Measurements from ENCODE around the gene CELF4. TPM values are rescaled to one million over a fixed set of nuclear protein-coding genes. Genes with fewer than 3 reads are reported as not detected.

The CELF4 gene
- polyA plus RNA-seq, 1 donor (not counting 4 experiments of a cell fraction or from before 2014, with no cell fraction given): not detected

- Histone ChIP-seq H3K4me3 (ENCODE audit: control insufficient read depth in 2 of 3, extremely low read depth in 1 of 3, insufficient read depth in 2 of 3, low read depth in 1 of 3, low read length in 3 of 3) (no peak overlapping the region), H4K20me1 (ENCODE audit: control insufficient read depth, extremely low read depth, insufficient read depth, low read length) (no peaks in the 10 kb centered on the region), H3K4me2 (ENCODE audit: control insufficient read depth, extremely low read depth, insufficient read depth, low read depth, low read length) (peak overlapping the region; percentile 32), H3K27me3 (ENCODE audit: control insufficient read depth, extremely low read depth, insufficient read depth, low read length) (peaks cover 26% of the 10 kb centered on the region), H2AFZ (ENCODE audit: control insufficient read depth, low read length) (no peak overlapping the region), H3K9me1 (ENCODE audit: control insufficient read depth, extremely low read depth, insufficient read depth, low read length) (no peaks in the 10 kb centered on the region), H3K9ac (ENCODE audit: control insufficient read depth, extremely low read depth, insufficient read depth, low read length) (no peak overlapping the region), H3K36me3 (ENCODE audit: control insufficient read depth in 2 of 2, extremely low read depth in 1 of 2, insufficient read depth in 2 of 2, low read length in 2 of 2) (no peaks in the 10 kb centered on the region), H3K9me3 (ENCODE audit: control insufficient read depth, low read depth, low read length) (peaks cover 8% of the 10 kb centered on the region), H3K4me1 (ENCODE audit: control insufficient read depth, extremely low read depth, insufficient read depth, low read length) (no peaks in the 10 kb centered on the region), H3K27ac (ENCODE audit: control insufficient read depth, insufficient read depth, low read length) (no peak overlapping the region), H3K79me2 (ENCODE audit: control insufficient read depth, insufficient read depth, low read length) (no peaks in the 10 kb centered on the region)
- no peak for DNase-seq (ENCODE audit: low read depth, low spot score)
- no peak for FAIRE-seq
- dilution Hi-C loops (cut with MboI; ENCODE audit: extremely low pct_ligation_motif_present, low sequenced_read_pairs): no loop called here
- TF ChIP-seq EZH2 (IDR thresholded peaks at IDR 0.05; ENCODE audit: low read length) (no peak), CTCF (optimal IDR thresholded peaks at IDR 0.05 in 1 of 3, IDR thresholded peaks at IDR 0.05 in 1 of 3, conservative IDR thresholded peaks at IDR 0.05 in 1 of 3; ENCODE audit: extremely low read depth in 1 of 3, insufficient read depth in 2 of 3, low read length in 3 of 3) (no peak)
These were observed 172.3 kb downstream of the CELF4 start for GRCh38 chr18:37393221-37393827.

GRCh38 chr18:37392648-37393047 is 172.9 kb downstream of the CELF4 start:
- Histone ChIP-seq H3K9ac (ENCODE audit: control insufficient read depth, extremely low read depth, insufficient read depth, low read length) (no peak overlapping the region), H4K20me1 (ENCODE audit: control insufficient read depth, extremely low read depth, insufficient read depth, low read length) (no peaks in the 10 kb centered on the region), H3K9me1 (ENCODE audit: control insufficient read depth, extremely low read depth, insufficient read depth, low read length) (no peaks in the 10 kb centered on the region), H3K79me2 (ENCODE audit: control insufficient read depth, insufficient read depth, low read length) (no peaks in the 10 kb centered on the region), H3K36me3 (ENCODE audit: control insufficient read depth in 2 of 2, extremely low read depth in 1 of 2, insufficient read depth in 2 of 2, low read length in 2 of 2) (no peaks in the 10 kb centered on the region), H3K4me3 (ENCODE audit: control insufficient read depth in 2 of 3, extremely low read depth in 1 of 3, insufficient read depth in 2 of 3, low read depth in 1 of 3, low read length in 3 of 3) (no peak overlapping the region), H2AFZ (ENCODE audit: control insufficient read depth, low read length) (no peak overlapping the region), H3K27me3 (ENCODE audit: control insufficient read depth, extremely low read depth, insufficient read depth, low read length) (peaks cover 26% of the 10 kb centered on the region), H3K27ac (ENCODE audit: control insufficient read depth, insufficient read depth, low read length) (no peak overlapping the region), H3K4me2 (ENCODE audit: control insufficient read depth, extremely low read depth, insufficient read depth, low read depth, low read length) (no peak overlapping the region), H3K9me3 (ENCODE audit: control insufficient read depth, low read depth, low read length) (peaks cover 8% of the 10 kb centered on the region), H3K4me1 (ENCODE audit: control insufficient read depth, extremely low read depth, insufficient read depth, low read length) (no peaks in the 10 kb centered on the region)
- DNase-seq (ENCODE audit: low read depth, low spot score) (no peak), FAIRE-seq (no peak)
- dilution Hi-C loops (cut with MboI; ENCODE audit: extremely low pct_ligation_motif_present, low sequenced_read_pairs): no loop called here
- no peak for TF ChIP-seq EZH2 (IDR thresholded peaks at IDR 0.05; ENCODE audit: low read length)
- no peak for TF ChIP-seq CTCF (optimal IDR thresholded peaks at IDR 0.05 in 1 of 3, IDR thresholded peaks at IDR 0.05 in 1 of 3, conservative IDR thresholded peaks at IDR 0.05 in 1 of 3; ENCODE audit: extremely low read depth in 1 of 3, insufficient read depth in 2 of 3, low read length in 3 of 3)

Measured in keratinocyte (primary cell).